ENCODE measurements around the gene AGER. TPM values are rescaled to one million over a fixed set of nuclear protein-coding genes. Genes with fewer than 3 reads are reported as not detected.

AGER gene
- total and polyA plus RNA-seq, 9 of the 15 experiments (the other 6 are each of a cell fraction or from before 2014, with no cell fraction given), result 1.2 to 11.5 (median 4.1) TPM

DNA sequence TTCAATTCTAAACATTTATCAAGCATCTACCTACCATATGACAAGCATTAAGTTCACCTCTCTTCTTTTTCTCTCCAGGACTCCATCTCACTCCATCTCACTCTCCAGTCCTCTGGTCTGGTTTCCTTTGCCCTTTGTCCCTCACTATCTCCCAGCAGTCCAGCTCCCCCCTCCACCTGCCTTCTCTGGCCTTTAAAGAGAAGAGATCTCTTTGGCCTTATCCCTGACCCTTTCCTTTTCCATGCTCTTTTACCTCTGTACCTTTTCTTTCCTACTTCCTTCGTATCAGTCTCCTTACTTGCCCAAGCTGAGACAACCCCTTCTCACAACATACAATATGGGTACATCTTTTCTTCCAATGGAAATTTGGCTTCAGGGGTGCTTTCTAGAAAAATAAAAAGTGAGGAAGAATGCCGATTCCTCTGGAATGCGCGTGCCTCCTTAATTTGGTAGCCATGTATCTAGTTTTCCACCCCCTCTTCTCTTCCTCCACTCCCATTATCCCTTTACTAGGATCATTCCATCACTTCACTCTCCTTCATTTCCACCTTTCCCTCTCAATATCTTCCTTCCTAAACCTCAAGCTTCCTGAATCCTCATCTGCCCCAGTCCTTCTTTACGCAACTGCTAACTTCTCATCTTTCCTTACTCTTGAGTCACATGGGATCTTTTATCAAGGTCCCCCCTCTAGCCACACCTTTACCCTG is 7.4 kb downstream of the AGER start (continued):
- TF ChIP-seq, protein P1, sequence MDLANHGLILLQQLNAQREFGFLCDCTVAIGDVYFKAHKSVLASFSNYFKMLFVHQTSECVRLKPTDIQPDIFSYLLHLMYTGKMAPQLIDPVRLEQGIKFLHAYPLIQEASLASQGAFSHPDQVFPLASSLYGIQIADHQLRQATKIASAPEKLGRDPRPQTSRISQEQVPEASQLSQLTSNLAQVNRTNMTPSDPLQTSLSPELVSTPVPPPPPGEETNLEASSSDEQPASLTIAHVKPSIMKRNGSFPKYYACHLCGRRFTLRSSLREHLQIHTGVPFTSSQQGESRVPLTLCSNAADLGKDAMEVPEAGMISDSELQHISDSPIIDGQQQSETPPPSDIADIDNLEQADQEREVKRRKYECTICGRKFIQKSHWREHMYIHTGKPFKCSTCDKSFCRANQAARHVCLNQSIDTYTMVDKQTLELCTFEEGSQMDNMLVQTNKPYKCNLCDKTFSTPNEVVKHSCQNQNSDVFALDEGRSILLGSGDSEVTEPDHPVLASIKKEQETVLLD (IDR thresholded peaks at IDR 0.05), result no peak
- TF ChIP-seq, protein P2, sequence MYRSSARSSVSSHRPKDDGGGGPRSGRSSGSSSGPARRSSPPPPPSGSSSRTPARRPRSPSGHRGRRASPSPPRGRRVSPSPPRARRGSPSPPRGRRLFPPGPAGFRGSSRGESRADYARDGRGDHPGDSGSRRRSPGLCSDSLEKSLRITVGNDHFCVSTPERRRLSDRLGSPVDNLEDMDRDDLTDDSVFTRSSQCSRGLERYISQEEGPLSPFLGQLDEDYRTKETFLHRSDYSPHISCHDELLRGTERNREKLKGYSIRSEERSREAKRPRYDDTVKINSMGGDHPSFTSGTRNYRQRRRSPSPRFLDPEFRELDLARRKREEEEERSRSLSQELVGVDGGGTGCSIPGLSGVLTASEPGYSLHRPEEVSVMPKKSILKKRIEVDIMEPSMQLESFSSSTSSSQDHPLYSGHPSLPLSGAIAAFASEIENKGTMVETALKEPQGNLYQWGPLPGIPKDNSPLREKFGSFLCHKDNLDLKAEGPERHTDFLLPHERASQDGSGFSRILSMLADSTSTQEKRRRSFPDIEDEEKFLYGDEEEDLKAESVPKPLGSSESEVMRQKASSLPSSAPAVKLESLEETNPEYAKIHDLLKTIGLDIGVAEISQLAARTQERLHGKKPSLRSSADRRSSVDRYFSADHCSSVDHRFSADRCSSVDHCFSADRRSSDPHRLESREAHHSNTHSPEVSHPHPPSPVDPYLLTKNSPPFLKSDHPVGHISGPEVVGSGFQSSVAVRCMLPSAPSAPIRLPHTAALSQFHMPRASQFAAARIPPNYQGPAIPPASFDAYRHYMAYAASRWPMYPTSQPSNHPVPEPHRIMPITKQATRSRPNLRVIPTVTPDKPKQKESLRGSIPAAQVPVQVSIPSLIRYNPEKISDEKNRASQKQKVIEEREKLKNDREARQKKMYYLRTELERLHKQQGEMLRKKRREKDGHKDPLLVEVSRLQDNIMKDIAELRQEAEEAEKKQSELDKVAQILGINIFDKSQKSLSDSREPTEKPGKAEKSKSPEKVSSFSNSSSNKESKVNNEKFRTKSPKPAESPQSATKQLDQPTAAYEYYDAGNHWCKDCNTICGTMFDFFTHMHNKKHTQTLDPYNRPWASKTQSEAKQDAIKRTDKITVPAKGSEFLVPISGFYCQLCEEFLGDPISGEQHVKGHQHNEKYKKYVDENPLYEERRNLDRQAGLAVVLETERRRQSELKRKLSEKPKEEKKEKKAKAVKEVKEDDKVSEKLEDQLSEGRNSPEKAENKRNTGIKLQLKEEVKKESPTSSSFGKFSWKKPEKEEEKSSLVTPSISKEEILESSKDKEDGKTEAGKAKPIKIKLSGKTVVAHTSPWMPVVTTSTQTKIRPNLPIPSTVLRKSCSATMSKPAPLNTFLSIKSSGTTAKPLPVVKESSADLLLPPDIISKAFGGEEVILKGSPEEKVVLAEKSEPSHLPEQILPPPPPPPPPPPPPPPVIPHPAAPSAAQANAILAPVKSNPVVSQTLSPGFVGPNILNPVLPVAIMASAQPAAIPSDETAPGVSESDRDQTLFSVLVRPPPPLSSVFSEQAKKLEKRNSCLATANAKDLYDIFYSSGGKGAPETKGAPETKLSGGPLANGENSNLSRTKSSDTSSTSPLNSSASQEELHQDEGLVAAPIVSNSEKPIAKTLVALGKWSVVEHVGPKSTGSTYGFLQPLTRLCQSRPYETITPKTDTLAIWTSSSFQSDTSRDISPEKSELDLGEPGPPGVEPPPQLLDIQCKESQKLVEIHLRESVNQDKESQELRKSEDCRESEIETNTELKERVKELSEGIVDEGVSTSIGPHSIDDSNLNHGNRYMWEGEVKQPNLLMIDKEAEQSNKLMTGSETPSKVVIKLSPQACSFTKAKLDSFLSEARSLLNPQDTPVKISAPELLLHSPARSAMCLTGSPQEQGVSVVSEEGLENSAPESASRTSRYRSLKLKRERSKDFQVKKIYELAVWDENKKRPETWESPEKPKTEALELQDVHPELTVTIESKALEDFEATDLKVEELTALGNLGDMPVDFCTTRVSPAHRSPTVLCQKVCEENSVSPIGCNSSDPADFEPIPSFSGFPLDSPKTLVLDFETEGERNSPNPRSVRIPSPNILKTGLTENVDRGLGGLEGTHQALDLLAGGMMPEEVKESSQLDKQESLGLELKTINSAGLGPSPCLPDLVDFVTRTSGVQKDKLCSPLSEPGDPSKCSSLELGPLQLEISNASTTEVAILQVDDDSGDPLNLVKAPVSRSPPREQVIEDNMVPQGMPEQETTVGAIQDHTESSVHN (IDR thresholded peaks at IDR 0.05; ENCODE audit: borderline replicate concordance in 1 of 2, low read depth in 1 of 2), result no peak; a peak in 1 of 4 replicates
- TF ChIP-seq SMARCA5 (IDR thresholded peaks at IDR 0.05), result peak; percentile 11; the same call in 1 of the 2 replicates
- TF ChIP-seq POLR3A (IDR thresholded peaks at IDR 0.05; ENCODE audit: borderline replicate concordance, extremely low read depth, insufficient read depth, insufficient read length), result no peak
- TF ChIP-seq NR1H2 (CRISPR knock-in tag; IDR thresholded peaks at IDR 0.05), result no peak
- TF ChIP-seq FOXK2 (conservative IDR thresholded peaks at IDR 0.05 in 1 of 2, IDR thresholded peaks at IDR 0.05 in 1 of 2; ENCODE audit: low read depth in 2 of 2), result peak in 1 of 2 experiments; percentile 46; a peak in 3 of 4 replicates
- no peak for TF ChIP-seq GTF2F1 (IDR thresholded peaks at IDR 0.05; ENCODE audit: low read depth, low read length)
- TF ChIP-seq TEAD4 (IDR thresholded peaks at IDR 0.05; ENCODE audit: low read length), result no peak
- no peak for TF ChIP-seq TEAD4 (CRISPR knock-in tag; IDR thresholded peaks at IDR 0.05; ENCODE audit: borderline replicate concordance)
- 0 out of 2 replicates have a peak, but pooled peaks have one; percentile 34 for TF ChIP-seq ETV1 (tag; conservative IDR thresholded peaks at IDR 0.05; ENCODE audit: low read depth)
- TF ChIP-seq ZNF586 (CRISPR knock-in tag; conservative IDR thresholded peaks at IDR 0.05), result no peak
- no peak for TF ChIP-seq CCNT2 (IDR thresholded peaks at IDR 0.05; ENCODE audit: borderline replicate concordance, extremely low read depth, insufficient read length, low read depth, low read length)
- TF ChIP-seq, protein P3, sequence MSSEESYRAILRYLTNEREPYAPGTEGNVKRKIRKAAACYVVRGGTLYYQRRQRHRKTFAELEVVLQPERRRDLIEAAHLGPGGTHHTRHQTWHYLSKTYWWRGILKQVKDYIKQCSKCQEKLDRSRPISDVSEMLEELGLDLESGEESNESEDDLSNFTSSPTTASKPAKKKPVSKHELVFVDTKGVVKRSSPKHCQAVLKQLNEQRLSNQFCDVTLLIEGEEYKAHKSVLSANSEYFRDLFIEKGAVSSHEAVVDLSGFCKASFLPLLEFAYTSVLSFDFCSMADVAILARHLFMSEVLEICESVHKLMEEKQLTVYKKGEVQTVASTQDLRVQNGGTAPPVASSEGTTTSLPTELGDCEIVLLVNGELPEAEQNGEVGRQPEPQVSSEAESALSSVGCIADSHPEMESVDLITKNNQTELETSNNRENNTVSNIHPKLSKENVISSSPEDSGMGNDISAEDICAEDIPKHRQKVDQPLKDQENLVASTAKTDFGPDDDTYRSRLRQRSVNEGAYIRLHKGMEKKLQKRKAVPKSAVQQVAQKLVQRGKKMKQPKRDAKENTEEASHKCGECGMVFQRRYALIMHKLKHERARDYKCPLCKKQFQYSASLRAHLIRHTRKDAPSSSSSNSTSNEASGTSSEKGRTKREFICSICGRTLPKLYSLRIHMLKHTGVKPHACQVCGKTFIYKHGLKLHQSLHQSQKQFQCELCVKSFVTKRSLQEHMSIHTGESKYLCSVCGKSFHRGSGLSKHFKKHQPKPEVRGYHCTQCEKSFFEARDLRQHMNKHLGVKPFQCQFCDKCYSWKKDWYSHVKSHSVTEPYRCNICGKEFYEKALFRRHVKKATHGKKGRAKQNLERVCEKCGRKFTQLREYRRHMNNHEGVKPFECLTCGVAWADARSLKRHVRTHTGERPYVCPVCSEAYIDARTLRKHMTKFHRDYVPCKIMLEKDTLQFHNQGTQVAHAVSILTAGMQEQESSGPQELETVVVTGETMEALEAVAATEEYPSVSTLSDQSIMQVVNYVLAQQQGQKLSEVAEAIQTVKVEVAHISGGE (CRISPR knock-in tag; IDR thresholded peaks at IDR 0.05), result no peak; a peak in 1 of 6 replicates
